Tibial nerve (tissue), 4 donors: ENCODE measurements around the gene TMEM9. TPM values are rescaled to one million over a fixed set of nuclear protein-coding genes. Genes with fewer than 3 reads are reported as not detected.

Source experiments
- DNase-seq, 2 donors: peaks; one replicate each; pipeline ENCODE4 v3.0.0-alpha.2; 2019; ENCODE audit warnings: low spot score in 2 of 2
- H3K27ac ChIP-seq, 4 donors: fragments of 200-600 bp; sonication (generic) in 3 of 4; one replicate each; pipeline ENCODE4 v1.5.1; 2017 to 2019; ENCODE audit warnings: mild to moderate bottlenecking in 1 of 4
- H3K27me3 ChIP-seq, 2 donors: fragments of 200-600 bp; sonication (generic) in 1 of 2; one replicate each; pipeline versions ENCODE4 v1.5.1 to v1.6.0; 2017 to 2019
- H3K36me3 ChIP-seq, 3 donors: fragments of 200-600 bp; sonication (generic); one replicate each; pipeline ENCODE4 v1.5.1; 2018 to 2019
- H3K4me1 ChIP-seq, 4 donors: fragments of 200-600 bp; sonication (generic) in 3 of 4; one replicate each; pipeline ENCODE4 v1.5.1; 2017 to 2019
- H3K4me3 ChIP-seq, 4 donors: fragments of 200-600 bp; sonication (generic) in 3 of 4; one replicate each; pipeline ENCODE4 v1.5.1; 2017 to 2019; ENCODE audit warnings: mild to moderate bottlenecking in 1 of 4, moderate library complexity in 1 of 4
- H3K9me3 ChIP-seq, 4 donors: fragments of 200-600 bp; sonication (generic) in 3 of 4; one replicate each; pipeline ENCODE4 v1.5.1; 2017 to 2019
- EP300 ChIP-seq, 2 donors: sonication (generic); formaldehyde crosslinking; IDR thresholded peaks; one replicate each; pipeline ENCODE4 v1.6.1; 2017; ENCODE audit warnings: antibody characterized with exemption in 2 of 2, mild to moderate bottlenecking in 1 of 2
- POLR2A ChIP-seq, 2 donors: fragments of 450-650 bp; IDR thresholded peaks; one replicate each; pipeline ENCODE4 v1.6.1; 2017; ENCODE audit warnings: antibody characterized with exemption in 2 of 2, mild to moderate bottlenecking in 2 of 2, moderate library complexity in 2 of 2
- WGBS, 2 donors: methylation state at CpG; one replicate each; pipeline ENCODE4 v1.1.5; 2018; 5-methylcytosine and 5-hydroxymethylcytosine counted together
- total RNA-seq, 4 donors: library from RNA; depleted of rRNA; stranded (reverse); fragments of >200 nt; gene quantifications; one replicate each; pipeline ENCODE4 v1.1.0, GENCODE V29; 2016
- TF ChIP-seq, protein P1 (sequence below), 5 experiments: fragments of 200-600 bp in 3 of 5; fragments of 450-650 bp in 2 of 5; sonication (generic) in 3 of 5; IDR thresholded peaks; one replicate each; pipeline ENCODE4 v1.5.1; 2016 to 2019; ENCODE audit warnings: antibody characterized with exemption in 5 of 5, mild to moderate bottlenecking in 3 of 5, moderate library complexity in 2 of 5

Gene TMEM9
- total RNA-seq, 4 donors from 2014 or later = 57.9 to 73.9 (median 66.3) TPM

DNA sequence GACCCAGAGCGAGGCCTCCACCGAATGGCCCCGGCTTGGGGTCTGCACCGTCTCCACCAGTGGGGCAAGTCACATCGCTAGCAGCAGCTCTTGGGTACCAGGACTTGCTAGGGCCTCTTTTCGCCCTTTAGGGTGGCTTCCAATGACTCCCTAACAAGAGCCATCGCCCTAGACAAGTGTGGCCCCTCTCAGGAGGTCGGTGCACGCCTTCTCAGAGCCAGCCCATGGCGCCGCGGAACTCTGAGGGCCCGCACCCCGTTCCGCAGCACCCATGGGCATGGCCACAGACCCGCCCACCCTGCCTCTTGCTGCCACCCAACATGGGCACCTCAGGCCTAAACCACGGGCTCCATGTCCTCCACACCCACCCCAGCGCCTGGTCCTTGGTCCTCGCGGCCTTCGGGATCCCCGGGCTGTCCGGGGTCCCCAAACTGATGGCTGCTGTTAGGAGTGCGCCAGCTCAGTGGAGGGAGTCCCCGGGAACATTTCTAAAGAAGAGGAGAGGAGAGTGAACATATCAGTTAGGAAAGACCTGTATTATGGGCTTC is 38.8 kb downstream of the TMEM9 start:
- TF ChIP-seq EP300 (IDR thresholded peaks at IDR 0.05) = no peak
- TF ChIP-seq, protein P1, sequence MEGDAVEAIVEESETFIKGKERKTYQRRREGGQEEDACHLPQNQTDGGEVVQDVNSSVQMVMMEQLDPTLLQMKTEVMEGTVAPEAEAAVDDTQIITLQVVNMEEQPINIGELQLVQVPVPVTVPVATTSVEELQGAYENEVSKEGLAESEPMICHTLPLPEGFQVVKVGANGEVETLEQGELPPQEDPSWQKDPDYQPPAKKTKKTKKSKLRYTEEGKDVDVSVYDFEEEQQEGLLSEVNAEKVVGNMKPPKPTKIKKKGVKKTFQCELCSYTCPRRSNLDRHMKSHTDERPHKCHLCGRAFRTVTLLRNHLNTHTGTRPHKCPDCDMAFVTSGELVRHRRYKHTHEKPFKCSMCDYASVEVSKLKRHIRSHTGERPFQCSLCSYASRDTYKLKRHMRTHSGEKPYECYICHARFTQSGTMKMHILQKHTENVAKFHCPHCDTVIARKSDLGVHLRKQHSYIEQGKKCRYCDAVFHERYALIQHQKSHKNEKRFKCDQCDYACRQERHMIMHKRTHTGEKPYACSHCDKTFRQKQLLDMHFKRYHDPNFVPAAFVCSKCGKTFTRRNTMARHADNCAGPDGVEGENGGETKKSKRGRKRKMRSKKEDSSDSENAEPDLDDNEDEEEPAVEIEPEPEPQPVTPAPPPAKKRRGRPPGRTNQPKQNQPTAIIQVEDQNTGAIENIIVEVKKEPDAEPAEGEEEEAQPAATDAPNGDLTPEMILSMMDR (IDR thresholded peaks at IDR 0.05) = no peak
- no peak for TF ChIP-seq POLR2A (IDR thresholded peaks at IDR 0.05)
- Histone ChIP-seq H3K27me3 (peaks cover 0 to 27% of the 10 kb centered on the region in 2 donors), H3K4me1 (peaks cover 0 to 23% (median 1%) of the 10 kb centered on the region in 4 donors), H3K9me3 (no peaks in the 10 kb centered on the region), H3K27ac (no peak overlapping the region), H3K36me3 (no peaks in the 10 kb centered on the region), H3K4me3 (peak overlapping the region in 1 of 4 donors; percentile 65)
- DNase-seq = no peak
- WGBS, 2 donors = 98 to 99% methylated on average over 19 to 20 of the region's 25 CpGs

DNA sequence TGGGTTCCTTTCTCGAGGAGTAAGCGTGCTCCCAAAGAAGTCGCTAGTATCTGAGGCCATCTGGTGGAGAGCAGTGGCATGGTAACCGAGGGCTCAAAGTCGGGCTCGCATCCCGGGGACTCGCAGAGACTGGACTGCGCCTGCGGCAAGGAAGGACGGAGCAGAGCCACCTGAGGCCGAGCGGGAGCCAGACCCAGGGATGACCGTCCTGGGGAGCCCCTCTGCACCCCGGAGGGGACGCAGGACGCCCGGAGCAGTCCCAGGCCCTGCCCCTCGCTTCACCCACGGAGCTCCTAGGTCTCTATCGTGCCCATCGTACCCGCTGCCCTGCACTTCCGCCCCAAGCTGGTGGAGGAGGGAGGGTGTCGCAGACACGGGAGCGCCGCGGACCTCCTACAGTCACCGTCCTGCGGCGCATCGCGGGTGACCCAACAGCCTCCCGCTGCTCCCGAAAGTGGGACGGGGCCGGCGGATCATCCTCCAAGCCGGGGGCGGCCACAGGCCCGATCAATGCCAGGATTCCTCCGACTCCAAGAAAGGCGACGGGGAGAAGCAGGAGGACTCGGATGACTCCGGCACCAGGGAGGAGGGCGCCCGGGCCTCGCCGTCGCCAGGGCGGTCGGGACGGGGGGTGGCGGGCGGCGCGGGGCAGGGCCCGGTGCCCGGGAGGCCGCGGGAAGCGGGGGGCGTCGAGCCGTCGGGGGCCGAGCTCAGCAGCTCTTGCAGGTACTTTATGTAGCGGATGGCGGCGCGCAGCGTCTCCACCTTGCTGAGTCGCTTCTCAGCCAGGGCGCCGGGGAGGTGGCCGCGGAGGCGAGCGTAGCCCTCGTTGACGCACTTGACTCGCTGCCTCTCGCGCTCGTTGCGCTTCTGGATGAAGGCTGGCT is 39.8 kb downstream of the TMEM9 start:
- TF ChIP-seq, protein P1 (IDR thresholded peaks at IDR 0.05) = peak; percentile 79 to 92 (median 85)
- TF ChIP-seq POLR2A (IDR thresholded peaks at IDR 0.05) (no peak), EP300 (IDR thresholded peaks at IDR 0.05) (peak in 1 of 2 donors; percentile 54)
- Histone ChIP-seq H3K27ac (peak overlapping the region in 2 of 4 donors; percentile 45 to 57), H3K36me3 (no peaks in the 10 kb centered on the region), H3K27me3 (peaks cover 0 to 20% of the 10 kb centered on the region in 2 donors), H3K4me1 (peaks cover 0 to 18% (median 1%) of the 10 kb centered on the region in 4 donors), H3K9me3 (no peaks in the 10 kb centered on the region), H3K4me3 (peak overlapping the region; percentile 30 to 68 (median 66))
- WGBS, 2 donors = 2 to 3% methylated on average over 38 to 49 of the region's 88 CpGs
- DNase-seq = peak; percentile 77 to 87

DNA sequence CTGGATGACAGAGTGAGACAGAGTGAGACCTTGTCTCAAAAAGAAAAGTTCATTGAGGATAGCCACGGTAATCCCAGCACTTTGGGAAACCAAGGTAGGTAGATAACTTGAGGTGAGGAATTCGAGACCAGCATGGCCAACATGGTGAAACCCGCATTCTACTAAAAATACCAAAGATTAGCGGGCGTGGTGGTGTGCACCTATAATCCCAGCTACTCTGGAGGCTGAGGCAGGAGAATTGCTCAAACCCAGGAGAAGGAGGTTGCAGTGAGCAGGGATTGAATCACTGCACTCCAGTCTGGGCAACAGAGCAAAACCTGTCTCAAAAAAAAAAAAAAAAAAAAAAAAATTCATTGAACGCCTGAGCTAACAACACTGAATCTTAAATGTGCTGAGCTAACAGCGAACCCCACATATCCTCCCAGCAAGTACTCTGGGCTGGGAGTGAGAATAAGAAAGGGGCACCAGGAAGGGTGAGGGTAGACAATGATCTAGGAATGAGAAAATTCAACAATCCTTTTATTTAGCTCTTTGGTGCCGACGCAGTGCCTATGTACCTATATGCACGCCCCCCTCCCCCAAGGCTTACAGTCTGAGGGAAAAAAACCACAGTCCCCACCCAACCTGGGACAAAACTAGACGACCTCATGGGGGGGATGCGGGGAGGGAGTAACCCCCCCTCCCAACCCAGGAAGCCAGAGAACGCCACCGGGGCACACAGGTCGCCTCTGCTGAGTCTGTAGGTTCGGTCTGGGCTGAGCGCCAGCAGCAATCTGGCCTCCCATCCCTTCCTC is 40.6 kb downstream of the TMEM9 start:
- TF ChIP-seq, protein P1 (IDR thresholded peaks at IDR 0.05) = no peak
- TF ChIP-seq POLR2A (IDR thresholded peaks at IDR 0.05) (no peak), EP300 (IDR thresholded peaks at IDR 0.05) (no peak)
- H3K9me3 ChIP-seq = no peaks in the 10 kb centered on the region
- no peaks in the 10 kb centered on the region for H3K36me3 ChIP-seq
- H3K27ac ChIP-seq = peak overlapping the region in 1 of 4 donors; percentile 57
- DNase-seq = no peak
- WGBS, 2 donors = 39 to 40% methylated on average over 17 of the region's 17 CpGs
- H3K27me3 ChIP-seq = peaks cover 0 to 20% of the 10 kb centered on the region in 2 donors
- peak overlapping the region in 2 of 4 donors; percentile 65 to 68 for H3K4me3 ChIP-seq
- peaks cover 0 to 15% (median 1%) of the 10 kb centered on the region in 4 donors for H3K4me1 ChIP-seq

DNA sequence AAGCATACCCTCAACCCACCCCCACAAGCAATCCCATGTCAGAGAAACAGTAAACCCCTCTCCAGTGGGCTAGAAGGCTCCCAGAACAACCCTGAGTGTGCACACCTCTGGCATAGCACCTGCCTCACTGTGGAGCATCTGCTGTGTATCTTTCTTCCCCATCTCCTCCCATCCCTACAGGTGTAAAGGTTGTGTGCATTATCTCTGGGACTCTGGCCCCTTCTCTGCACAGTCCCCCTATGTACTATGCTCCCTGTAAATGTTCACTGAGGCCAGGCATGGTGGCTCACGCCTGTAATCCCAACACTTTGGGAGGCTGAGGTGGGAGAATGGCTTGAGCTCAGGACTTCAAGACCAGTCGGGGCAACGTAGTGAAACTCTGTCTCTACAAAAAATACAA is 41.3 kb downstream of the TMEM9 start:
- H3K27me3 ChIP-seq = peaks cover 0 to 20% of the 10 kb centered on the region in 2 donors
- no peak overlapping the region for H3K4me3 ChIP-seq
- TF ChIP-seq, protein P1 (IDR thresholded peaks at IDR 0.05) = no peak
- TF ChIP-seq EP300 (IDR thresholded peaks at IDR 0.05) (no peak), POLR2A (IDR thresholded peaks at IDR 0.05) (no peak)
- H3K36me3 ChIP-seq = no peaks in the 10 kb centered on the region
- no peak for DNase-seq
- H3K27ac ChIP-seq = no peak overlapping the region
- peaks cover 0 to 15% (median 1%) of the 10 kb centered on the region in 4 donors for H3K4me1 ChIP-seq
- H3K9me3 ChIP-seq = no peaks in the 10 kb centered on the region
- WGBS, 2 donors = 90 to 96% methylated on average over 3 of the region's 3 CpGs
